Hepatic stellate cell (primary cell): ENCODE data around the gene SLC34A1.
A peak's percentile ranks its signal among the peaks of the same experiment; 100 is the strongest.
"Not testable (repeated sequence)": the region's sequence is repeated elsewhere in the genome, so short reads cannot be mapped to it uniquely, and the experiment has no call there.

Experiments
- DNase-seq: peaks from one replicate; pipeline ENCODE4 v3.0.0; 2011; ENCODE audit warnings: low spot score

The SLC34A1 gene

DNA sequence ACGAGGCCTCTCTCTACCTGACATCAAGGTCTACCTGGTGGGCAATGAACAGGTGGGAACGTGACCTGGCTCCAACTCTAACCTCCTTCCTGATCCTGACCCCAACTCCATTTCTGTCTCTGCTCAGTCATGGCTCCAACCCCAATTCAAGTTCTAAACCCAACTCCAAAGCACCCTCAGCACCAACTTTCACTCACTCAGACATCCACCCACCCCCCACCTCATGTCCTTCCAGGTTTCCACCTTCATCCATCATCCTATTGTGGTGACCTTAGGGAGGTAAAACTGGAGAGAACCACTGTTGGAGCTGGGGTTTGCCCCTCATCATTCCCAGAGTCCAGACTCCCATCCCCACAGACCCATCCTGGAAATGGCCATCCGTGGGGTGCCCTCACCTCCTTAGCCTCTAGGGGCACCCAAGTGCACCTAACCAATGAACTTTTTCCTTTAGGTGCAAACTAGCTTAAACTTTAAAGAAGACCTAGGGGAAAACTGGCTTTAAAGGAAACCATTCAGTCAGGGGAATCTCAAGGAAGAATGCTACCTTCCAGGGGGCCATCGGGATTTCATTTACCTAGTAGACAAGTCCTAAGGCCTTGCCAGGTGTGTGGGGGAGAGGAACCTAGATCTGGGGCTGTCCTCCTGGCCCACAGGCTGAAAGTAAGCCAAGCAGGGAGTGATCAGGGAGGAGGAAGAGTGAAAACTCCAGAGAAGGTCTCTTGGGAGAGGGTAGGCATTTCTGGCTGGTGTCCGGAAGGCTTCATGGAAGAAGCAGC, 15.2 kb upstream of the SLC34A1 start:
- DNase-seq, result peak; percentile 78

DNA sequence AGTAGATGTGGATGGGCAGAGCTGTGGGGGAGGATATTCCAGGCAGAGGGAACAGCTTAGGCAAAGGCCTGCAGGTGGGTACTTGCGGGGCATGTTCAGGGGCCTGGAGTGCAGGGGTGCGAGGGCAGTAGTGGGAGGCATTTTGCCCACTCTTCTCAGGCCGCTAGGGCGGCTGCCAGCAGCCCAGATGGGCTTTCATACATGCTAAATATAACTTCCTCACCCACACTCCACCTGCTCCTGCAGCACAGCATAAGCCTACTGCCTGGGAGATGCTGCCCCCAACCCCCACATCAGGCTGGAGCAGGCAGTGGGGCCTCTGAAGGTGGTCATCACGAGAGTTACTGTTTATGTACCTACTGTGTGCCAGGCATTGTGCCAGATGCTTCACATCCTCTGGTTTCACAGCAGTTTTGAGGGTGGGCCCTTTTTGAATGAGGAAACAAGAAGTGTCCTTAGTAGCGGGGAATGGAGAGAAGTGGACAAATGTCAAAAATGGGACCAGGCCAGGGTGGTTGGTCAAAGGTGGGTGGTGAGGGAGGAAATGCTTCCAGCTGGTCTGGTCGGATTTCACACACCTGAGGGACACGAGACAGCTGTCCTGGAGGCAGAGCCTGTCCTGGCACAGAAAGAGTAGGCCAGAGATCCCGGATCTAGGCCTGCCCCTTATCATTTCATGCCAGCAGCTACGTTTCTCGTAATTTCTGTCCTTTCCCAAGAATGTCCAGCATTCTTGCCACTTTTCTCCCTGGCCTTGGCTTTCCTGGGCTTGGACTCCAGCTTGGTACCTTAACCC, 14.4 kb upstream of the SLC34A1 start:
- DNase-seq, result no peak

DNA sequence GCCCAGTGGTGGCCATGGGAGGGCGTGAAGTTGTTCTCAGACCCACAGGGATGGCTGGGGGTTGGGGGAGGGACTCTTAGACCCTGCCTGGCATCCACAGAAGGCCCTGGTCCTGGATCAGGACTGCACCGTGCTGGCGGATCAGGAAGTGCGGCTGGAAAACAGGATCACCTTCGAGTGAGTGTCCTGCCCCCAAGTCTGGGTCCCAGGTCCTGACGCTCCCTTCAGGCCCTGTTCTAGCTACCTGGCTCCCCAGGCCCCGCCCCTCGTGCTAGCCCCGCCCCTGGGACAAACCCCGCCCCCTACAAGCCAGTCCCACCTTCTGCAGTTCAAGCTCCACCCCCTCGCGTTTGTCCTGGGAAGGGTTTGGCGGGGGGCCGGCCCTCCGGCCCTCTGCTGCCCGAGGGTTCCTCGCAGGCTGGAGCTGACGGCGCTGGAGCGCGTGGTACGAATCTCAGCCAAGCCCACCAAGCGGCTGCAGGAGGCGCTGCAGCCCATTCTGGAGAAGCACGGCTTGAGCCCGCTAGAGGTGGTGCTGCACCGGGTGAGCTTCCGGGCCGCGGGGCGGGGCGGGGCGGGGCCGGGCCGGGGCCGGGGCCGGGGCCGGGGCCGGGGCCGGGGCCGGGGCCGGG, 13.6 kb upstream of the SLC34A1 start:
- DNase-seq, result peak; percentile 71

DNA sequence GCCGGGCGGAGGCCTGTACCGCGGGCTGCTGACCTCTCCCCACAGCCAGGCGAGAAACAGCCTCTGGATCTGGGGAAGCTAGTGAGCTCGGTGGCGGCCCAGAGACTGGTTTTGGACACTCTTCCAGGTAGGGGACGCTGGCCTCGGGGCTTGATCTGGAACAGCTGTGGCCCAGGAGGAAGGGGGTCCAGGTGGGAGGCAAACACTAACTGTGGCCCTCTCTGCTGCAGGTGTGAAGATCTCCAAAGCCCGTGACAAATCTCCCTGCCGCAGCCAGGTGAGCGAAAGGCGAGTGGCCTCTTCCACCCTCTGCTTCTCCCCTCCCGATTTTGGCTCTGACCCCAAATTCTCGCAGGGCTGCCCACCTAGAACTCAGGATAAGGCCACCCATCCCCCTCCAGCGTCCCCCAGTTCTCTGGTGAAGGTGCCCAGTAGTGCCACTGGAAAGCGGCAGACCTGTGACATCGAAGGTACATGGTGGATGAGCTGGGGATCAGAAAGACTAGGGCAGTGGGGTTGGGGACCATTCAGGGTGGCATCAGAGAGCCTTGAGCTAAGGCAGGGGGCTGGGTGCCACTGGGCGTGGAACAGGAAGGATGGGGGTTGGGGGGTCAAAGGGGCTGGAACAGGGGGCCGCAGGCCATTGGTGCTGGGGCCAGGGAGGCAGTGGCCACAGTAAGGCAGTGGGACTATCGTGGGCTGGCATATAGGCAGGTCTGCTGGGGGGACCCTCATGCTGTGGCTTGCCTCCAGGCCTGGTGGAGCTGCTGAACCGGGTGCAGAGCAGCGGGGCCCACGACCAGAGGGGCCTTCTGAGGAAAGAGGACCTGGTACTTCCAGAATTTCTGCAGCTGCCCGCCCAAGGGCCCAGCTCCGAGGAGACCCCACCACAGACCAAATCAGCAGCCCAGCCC, 12.9 kb upstream of the SLC34A1 start:
- DNase-seq, result no peak

GRCh38 chr5:177372034-177372896, 12.0 kb upstream of the SLC34A1 start:
- no peak for DNase-seq

DNA sequence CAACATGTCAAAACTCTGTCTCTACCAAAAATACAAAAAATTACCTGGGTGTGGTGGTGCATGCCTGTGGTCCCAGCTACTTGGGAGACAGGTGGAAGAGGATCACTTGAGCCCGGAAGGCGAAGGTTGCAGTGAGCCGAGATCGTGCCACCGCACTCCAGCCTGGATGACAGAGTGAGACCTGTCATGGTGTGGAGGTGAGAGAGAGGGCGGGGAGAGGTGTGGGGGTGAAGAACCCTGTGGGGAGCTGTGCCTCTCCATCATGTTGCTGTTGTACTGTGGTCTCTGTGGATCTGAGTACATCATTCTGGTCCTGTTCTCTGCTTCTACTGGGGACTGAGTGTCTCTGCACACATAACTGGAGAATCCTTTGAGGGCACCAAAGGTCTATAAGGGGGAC, 11.3 kb upstream of the SLC34A1 start:
- DNase-seq, result no peak

- no peak for DNase-seq
Observed at GRCh38 chr5:177373806-177374205, 10.4 kb upstream of the SLC34A1 start.

DNA sequence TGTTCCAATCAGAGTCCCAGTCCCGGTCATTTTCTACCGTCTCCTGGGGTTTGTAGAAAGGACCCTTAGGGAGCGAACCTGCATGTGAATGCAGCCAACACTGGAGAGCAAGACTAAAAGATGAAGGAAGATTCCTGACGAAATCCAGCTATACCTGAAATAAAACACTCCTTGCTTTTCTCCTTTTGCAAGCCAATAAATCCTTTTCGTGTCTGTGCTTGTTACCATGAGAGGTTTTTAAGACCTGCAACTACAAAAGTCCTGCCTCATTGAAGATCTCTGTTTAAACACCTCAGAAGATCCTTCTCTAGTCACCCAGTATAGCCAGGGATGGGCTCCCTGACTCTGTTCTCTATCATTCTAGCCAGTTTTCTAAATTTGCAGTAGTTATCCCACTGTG, 10.0 kb upstream of the SLC34A1 start:
- no peak for DNase-seq

DNA sequence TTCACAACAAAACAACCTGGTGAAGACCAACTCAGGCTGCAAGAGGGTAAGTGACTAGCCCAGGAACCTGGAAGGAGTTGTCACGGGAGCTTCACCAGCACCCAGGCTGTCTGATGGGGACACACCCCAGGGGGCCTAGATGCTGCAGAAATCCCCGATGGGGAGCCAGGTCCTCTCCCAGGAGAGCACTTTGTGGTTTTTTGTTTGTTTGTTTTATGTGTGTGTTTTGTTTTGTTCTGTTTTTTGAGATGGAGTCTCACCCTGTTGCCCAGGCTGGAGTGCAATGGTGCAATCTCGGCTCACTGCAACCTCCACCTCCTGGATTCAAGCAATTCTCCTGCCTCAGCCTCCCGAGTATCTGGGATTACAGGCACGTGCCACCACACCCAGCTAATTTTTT, 8.7 kb upstream of the SLC34A1 start:
- DNase-seq, result not testable (repeated sequence)

- no peak for DNase-seq
Observed at GRCh38 chr5:177376107-177376506, 8.1 kb upstream of the SLC34A1 start.

GRCh38 chr5:177377851-177378776, 6.1 kb upstream of the SLC34A1 start:
- DNase-seq, result no peak

DNA sequence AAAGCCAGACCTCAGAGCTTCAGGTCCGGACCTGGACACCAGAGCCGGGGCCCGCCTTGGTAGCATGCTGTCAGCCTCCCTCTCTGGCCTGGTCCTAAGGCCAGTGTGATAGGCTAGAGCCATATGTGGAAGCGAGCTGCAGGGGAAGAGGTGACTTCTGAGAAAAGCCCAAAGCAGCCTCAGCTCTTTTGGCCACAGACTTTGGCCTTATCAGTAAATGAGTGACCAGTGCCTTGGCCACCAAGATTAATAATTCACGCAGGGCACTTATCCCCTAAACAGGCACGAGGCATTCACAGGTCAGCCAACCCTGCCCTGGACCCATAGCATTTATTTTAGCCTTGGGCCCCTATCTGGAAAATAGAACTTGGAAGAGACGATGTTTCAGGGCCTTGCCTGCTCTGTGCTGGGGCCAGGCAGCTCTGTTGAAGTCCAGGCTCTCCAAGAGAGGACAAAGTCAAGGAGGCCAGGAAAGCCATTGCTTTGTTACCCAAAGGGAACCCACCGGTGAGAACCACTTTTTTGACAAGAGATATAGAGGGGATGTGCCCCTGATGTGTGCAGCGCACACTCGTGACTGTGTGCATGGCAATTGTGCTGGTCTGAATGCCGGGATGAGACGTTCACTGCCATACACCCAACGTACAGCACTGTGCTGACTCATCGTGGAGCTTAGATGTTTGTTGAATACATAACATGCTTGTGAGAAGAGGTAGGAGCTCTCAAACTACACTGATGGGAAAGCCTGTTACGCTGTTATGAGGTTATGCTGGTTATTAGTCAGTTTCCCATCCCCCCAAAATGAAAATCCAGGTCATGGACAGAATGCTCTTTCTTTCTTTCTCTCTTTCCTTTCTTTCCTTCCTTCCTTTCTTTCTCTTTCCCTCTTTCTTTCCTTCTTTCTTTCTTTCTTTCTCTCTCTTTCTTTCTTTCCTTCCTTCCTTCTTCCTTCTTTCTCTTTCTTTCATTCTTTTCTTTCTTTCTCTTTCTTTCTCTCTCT, 5.0 kb upstream of the SLC34A1 start:
- DNase-seq, result peak; percentile 83

DNA sequence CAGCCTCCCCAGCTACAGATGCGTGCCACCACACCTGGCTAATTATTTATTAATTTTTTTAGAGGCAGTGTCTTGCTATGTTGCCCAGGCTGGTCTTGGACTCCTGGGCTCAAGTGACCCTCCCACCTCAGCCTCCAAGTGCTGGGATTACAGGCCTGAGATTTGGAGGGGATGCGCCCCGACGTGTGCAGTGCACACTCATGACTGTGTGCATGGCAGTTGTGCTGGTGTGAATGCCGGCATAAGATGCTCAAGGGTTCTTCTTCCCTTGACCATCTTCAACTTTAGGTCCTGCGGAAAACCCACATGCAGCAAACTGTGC, 3.5 kb upstream of the SLC34A1 start:
- no peak for DNase-seq

GRCh38 chr5:177382423-177383029, 1.7 kb upstream of the SLC34A1 start:
- DNase-seq, result peak; percentile 44

DNA sequence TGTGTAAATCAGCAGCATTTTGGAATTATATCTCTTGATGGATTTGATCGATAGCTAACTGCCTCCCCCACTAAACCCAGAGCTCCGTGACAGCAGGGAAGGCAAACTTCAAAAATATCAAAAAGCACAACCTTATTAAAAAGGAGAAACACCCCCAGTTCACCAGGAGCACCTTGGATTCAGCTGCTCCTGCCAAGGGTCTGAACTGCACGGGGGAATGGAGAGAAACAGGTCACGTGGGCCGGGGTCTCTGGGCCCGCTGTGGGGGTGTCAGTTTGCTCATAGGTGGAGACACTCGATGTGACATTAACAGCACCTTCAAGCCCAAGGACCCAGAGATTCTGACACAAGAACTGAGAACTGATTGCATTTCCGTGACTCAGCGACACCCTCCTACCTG, 1.1 kb upstream of the SLC34A1 start:
- no peak for DNase-seq

- DNase-seq, result no peak
Observed at GRCh38 chr5:177385720-177386119, 1.5 kb downstream of the SLC34A1 start.

- DNase-seq, result no peak
Observed at GRCh38 chr5:177386542-177386941, 2.3 kb downstream of the SLC34A1 start.

DNA sequence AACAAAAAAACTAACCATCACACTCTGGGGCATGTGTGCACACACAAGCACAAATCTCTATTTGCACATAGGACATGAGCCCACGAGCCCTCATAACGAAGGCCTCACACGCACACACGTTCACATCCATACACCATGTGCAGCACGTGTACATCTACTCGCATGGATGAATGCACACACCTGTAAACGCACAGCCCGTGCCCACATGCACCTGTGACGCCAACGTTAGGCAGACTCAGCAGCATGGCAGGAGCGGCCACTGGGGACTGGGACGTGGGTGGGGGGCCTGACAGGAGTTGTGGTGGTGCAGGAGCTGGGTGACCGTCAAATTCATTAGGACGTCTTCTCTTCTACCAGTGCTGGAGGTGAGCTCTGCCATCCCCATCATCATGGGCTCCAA, 3.2 kb downstream of the SLC34A1 start:
- DNase-seq, result no peak
